Mesothelial cell of epicardium (in vitro differentiated cells): ENCODE data around the gene GNAO1. TPM values are rescaled to one million over a fixed set of nuclear protein-coding genes. Genes with fewer than 3 reads are reported as not detected.

Experiments used
- DNase-seq, 2 experiments: peaks; one replicate each; pipeline ENCODE4 v3.0.0; 2021; ENCODE audit warnings: low spot score in 2 of 2; ENCODE audit not compliant: unreplicated experiment in 2 of 2
- H3K27ac Mint-ChIP-seq: 2 replicates; pipeline ENCODE4 v1.8.0; 2021; ENCODE audit warnings: mixed read lengths
- H3K27me3 Mint-ChIP-seq: 2 replicates; pipeline ENCODE4 v1.8.0; 2021; ENCODE audit warnings: low read depth, mixed read lengths
- H3K36me3 Mint-ChIP-seq: 2 replicates; pipeline ENCODE4 v1.8.0; 2021; ENCODE audit warnings: mixed read lengths
- H3K4me1 Mint-ChIP-seq: 2 replicates; pipeline ENCODE4 v1.8.0; 2021; ENCODE audit warnings: mixed read lengths
- H3K4me3 Mint-ChIP-seq: 2 replicates; pipeline ENCODE4 v1.8.0; 2021; ENCODE audit warnings: mild to moderate bottlenecking, moderate library complexity, mixed read lengths
- H3K9me3 Mint-ChIP-seq: 2 replicates; pipeline ENCODE4 v1.8.0; 2021; ENCODE audit warnings: mixed read lengths
- total RNA-seq: library from RNA; stranded (reverse); gene quantifications from 3 replicates; pipeline ENCODE4 v1.2.1, GENCODE V29; 2021
- TF ChIP-seq, protein P1 (sequence below): fragments of 200-600 bp; sonication (generic); IDR thresholded peaks from one replicate; pipeline ENCODE4 v1.5.0; 2021; ENCODE audit warnings: antibody characterized with exemption; ENCODE audit not compliant: unreplicated experiment

GNAO1 gene
- total RNA-seq, 1 donor from 2014 or later, result 3.3 TPM

DNA sequence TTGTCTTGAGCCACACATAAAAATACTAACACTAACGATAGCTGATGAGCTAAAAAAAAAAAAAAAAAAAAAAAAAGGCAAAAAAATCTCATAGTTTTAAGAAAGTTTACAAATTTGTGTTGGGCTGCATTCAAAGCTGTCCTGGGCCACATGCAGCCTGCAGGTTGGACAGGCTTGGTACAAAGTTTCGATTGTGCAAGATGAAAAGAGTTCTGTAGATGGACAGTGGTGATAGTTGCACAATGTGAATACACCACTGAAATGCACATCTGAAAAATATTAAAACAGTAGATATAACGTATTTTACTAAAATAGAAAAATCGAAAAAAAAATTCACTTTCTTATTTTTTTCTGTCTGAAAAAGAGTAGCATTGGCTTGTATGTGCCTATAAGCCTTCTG, 191.2 kb downstream of the GNAO1 start:
- Mint-ChIP-seq H3K4me1 (peaks cover 9% of the 10 kb centered on the region), H3K36me3 (peaks cover 77% of the 10 kb centered on the region), H3K9me3 (peaks cover 37% of the 10 kb centered on the region), H3K27me3 (no peaks in the 10 kb centered on the region), H3K27ac (no peak overlapping the region), H3K4me3 (no peak overlapping the region)
- TF ChIP-seq, protein P1, sequence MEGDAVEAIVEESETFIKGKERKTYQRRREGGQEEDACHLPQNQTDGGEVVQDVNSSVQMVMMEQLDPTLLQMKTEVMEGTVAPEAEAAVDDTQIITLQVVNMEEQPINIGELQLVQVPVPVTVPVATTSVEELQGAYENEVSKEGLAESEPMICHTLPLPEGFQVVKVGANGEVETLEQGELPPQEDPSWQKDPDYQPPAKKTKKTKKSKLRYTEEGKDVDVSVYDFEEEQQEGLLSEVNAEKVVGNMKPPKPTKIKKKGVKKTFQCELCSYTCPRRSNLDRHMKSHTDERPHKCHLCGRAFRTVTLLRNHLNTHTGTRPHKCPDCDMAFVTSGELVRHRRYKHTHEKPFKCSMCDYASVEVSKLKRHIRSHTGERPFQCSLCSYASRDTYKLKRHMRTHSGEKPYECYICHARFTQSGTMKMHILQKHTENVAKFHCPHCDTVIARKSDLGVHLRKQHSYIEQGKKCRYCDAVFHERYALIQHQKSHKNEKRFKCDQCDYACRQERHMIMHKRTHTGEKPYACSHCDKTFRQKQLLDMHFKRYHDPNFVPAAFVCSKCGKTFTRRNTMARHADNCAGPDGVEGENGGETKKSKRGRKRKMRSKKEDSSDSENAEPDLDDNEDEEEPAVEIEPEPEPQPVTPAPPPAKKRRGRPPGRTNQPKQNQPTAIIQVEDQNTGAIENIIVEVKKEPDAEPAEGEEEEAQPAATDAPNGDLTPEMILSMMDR, result no peak
- DNase-seq, result no peak

DNA sequence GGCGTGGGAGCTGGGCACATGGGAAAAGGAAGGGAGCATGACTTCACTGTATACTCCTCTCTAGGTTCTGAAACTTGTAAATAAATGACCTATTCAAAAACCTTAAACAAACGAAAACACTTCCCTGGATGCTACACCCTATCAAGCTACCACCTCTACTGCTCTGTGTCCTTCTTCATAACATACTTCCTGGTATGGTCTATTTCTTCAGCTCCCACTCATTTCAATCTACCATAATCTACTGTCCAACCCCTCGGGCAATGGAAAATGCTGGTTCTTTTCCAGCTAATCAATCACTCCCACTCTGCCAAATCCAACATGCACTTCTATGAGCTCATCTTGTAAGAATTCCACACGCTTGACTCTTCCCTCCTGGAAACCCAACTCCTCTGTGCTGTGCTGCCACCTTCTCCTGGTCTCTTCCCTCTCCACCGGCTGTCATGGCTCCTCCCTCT, 191.6 kb downstream of the GNAO1 start:
- H3K4me1 Mint-ChIP-seq, result peaks cover 9% of the 10 kb centered on the region
- peaks cover 75% of the 10 kb centered on the region for H3K36me3 Mint-ChIP-seq
- peak in 1 of 2 experiments; percentile 47 for DNase-seq
- TF ChIP-seq, protein P1, result no peak
- H3K9me3 Mint-ChIP-seq, result peaks cover 32% of the 10 kb centered on the region
- peak overlapping the region; percentile 75 for H3K27ac Mint-ChIP-seq
- no peaks in the 10 kb centered on the region for H3K27me3 Mint-ChIP-seq
- H3K4me3 Mint-ChIP-seq, result no peak overlapping the region

DNA sequence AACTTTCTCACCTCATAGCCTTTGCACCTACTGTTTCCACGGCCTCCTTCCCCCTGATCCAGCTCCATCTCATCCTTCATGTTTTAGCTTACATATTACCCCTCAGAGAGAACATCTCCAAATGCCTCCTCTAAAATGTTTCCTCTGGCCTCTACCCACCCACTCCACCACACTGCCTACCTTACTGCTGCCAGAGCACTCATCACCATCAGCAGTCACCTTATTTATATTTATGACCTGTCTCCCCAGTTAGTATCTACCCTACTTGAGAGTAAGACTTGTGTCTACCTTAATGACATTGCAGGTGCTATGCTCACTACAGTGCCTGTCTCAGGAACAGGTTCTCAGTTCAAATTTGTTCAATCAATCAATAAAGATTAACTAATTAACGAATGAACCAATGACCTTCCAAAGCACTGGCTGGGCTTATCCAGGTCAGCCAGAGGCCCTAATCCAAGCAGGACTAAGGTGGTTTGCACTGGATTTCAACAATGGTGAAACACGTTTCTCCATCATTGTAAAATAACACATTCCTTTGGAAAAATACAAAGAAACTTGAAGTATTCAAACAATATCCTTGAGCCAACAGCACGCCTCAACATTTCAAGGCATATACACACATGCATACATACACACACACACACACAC, 192.9 kb downstream of the GNAO1 start:
- Mint-ChIP-seq H3K36me3 (peaks cover 64% of the 10 kb centered on the region), H3K27ac (no peak overlapping the region), H3K27me3 (no peaks in the 10 kb centered on the region), H3K4me3 (no peak overlapping the region), H3K9me3 (peaks cover 20% of the 10 kb centered on the region), H3K4me1 (peaks cover 9% of the 10 kb centered on the region)
- DNase-seq, result no peak
- TF ChIP-seq, protein P1, result no peak

DNA sequence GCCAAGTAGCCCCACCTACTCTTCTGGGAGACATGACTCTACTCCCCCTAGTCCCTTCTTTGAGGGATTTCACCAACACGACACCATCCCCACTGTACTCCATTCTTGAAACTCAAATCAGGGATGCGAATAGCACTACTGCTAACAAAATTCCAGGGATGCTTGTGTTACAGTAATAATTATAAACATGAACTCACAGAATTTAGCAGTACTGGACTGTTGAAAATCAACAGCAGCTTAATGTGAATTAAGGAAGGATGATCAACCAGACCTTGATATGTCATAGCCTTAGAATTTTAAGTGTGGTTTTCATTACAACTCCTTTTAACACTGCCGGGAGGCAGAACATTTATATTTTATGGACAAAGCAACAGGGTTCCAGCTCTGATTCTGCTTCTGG, 196.1 kb downstream of the GNAO1 start:
- TF ChIP-seq, protein P1, result no peak
- Mint-ChIP-seq H3K9me3 (peaks cover 7% of the 10 kb centered on the region), H3K36me3 (peaks cover 61% of the 10 kb centered on the region), H3K4me3 (no peak overlapping the region), H3K27me3 (no peaks in the 10 kb centered on the region), H3K27ac (no peak overlapping the region), H3K4me1 (peaks cover 9% of the 10 kb centered on the region)
- DNase-seq, result no peak

DNA sequence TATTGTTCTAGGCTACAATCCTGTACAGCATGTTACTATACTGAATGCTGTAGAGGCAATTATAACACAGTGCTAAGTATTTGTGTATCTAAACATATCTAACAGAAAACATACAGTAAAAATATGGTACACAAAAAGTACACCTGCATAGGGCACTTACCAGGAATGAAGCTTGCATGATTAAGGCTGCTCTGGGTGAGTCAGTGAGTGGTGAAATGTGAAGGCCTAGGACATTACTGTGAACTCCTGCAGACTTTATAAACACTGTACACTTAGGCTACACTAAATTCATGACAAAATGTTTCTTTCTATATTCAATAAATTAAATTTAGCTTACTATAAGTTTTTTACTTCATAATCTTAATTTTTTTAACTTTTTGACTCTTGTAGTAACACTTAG, 196.9 kb downstream of the GNAO1 start:
- no peak overlapping the region for H3K27ac Mint-ChIP-seq

More for the DNA sequence above, 196.9 kb downstream of the GNAO1 start:
- Mint-ChIP-seq H3K9me3 (peaks cover 12% of the 10 kb centered on the region), H3K36me3 (peaks cover 63% of the 10 kb centered on the region), H3K4me1 (peaks cover 5% of the 10 kb centered on the region), H3K27me3 (no peaks in the 10 kb centered on the region), H3K4me3 (no peak overlapping the region)
- TF ChIP-seq, protein P1, result no peak
- no peak for DNase-seq
